ENCODE measurements around the gene PCDHA13. TPM values are rescaled to one million over a fixed set of nuclear protein-coding genes. Genes with fewer than 3 reads are reported as not detected.

Gene PCDHA13
- polyA plus RNA-seq, 3 donors, result not detected

Other genes starting within 250 kb of the PCDHA13 start
- gene CD14, start 248.9 kb upstream of the PCDHA13 start, polyA plus RNA-seq (ENCODE audit: insufficient read length in 3 of 3), result 10 to 100 TPM in 2 of 3 donors, 1 to 10 TPM in 1; 8.4 to 11.5 (median 11.0) TPM
- 10 to 100 TPM; 16.1 to 19.3 (median 17.0) TPM for gene TMCO6, start 242.7 kb upstream of the PCDHA13 start, polyA plus RNA-seq (ENCODE audit: insufficient read length in 3 of 3)
- 10 to 100 TPM; 77.3 to 94.8 (median 88.4) TPM for gene NDUFA2, start 234.5 kb upstream of the PCDHA13 start, polyA plus RNA-seq (ENCODE audit: insufficient read length in 3 of 3)
- gene IK, start 234.3 kb upstream of the PCDHA13 start, polyA plus RNA-seq (ENCODE audit: insufficient read length in 3 of 3), result 100 to 1,000 TPM; 158 to 177 (median 174) TPM
- gene WDR55, start 217.2 kb upstream of the PCDHA13 start, polyA plus RNA-seq (ENCODE audit: insufficient read length in 3 of 3), result 10 to 100 TPM; 15.0 to 20.6 (median 15.8) TPM
- gene DND1, start 208.5 kb upstream of the PCDHA13 start, polyA plus RNA-seq (ENCODE audit: insufficient read length in 3 of 3), result 1 to 10 TPM in 1 of 3 donors, under 1 TPM in 2; 0.36 to 1.0 (median 0.76) TPM
- 10 to 100 TPM; 70.5 to 78.3 (median 71.8) TPM for gene HARS1, start 190.8 kb upstream of the PCDHA13 start, polyA plus RNA-seq (ENCODE audit: insufficient read length in 3 of 3)
- 10 to 100 TPM; 42.6 to 54.8 (median 46.8) TPM for gene HARS2, start 190.7 kb upstream of the PCDHA13 start, polyA plus RNA-seq (ENCODE audit: insufficient read length in 3 of 3)
- gene ZMAT2, start 181.7 kb upstream of the PCDHA13 start, polyA plus RNA-seq (ENCODE audit: insufficient read length in 3 of 3), result 100 to 1,000 TPM; 103 to 141 (median 128) TPM
- gene PCDHA1, start 96.0 kb upstream of the PCDHA13 start, polyA plus RNA-seq (ENCODE audit: insufficient read length in 3 of 3), result under 1 TPM in 1 of 3 donors, not detected in 2; 0.09 TPM
- under 1 TPM; 0.24 to 0.37 (median 0.30) TPM for gene PCDHA2, start 87.3 kb upstream of the PCDHA13 start, polyA plus RNA-seq (ENCODE audit: insufficient read length in 3 of 3)
- under 1 TPM; 0.36 to 0.41 (median 0.37) TPM for gene PCDHA3, start 81.1 kb upstream of the PCDHA13 start, polyA plus RNA-seq (ENCODE audit: insufficient read length in 3 of 3)
- 1 to 10 TPM in 2 of 3 donors, under 1 TPM in 1; 0.96 to 1.1 (median 1.0) TPM for gene PCDHA4, start 75.1 kb upstream of the PCDHA13 start, polyA plus RNA-seq (ENCODE audit: insufficient read length in 3 of 3)
- under 1 TPM in 2 of 3 donors, not detected in 1; 0.06 to 0.21 TPM for gene PCDHA5, start 60.5 kb upstream of the PCDHA13 start, polyA plus RNA-seq (ENCODE audit: insufficient read length in 3 of 3)
- gene PCDHA6, start 54.2 kb upstream of the PCDHA13 start, polyA plus RNA-seq (ENCODE audit: insufficient read length in 3 of 3), result under 1 TPM; 0.16 to 0.41 (median 0.40) TPM
- gene PCDHA7, start 47.9 kb upstream of the PCDHA13 start, polyA plus RNA-seq (ENCODE audit: insufficient read length in 3 of 3), result under 1 TPM; 0.23 to 0.33 (median 0.26) TPM
- under 1 TPM; 0.06 to 0.09 (median 0.09) TPM for gene PCDHA8, start 40.9 kb upstream of the PCDHA13 start, polyA plus RNA-seq (ENCODE audit: insufficient read length in 3 of 3)
- under 1 TPM; 0.03 to 0.05 (median 0.04) TPM for gene PCDHA9, start 33.7 kb upstream of the PCDHA13 start, polyA plus RNA-seq (ENCODE audit: insufficient read length in 3 of 3)
- under 1 TPM; 0.23 to 0.91 (median 0.75) TPM for gene PCDHA10, start 26.2 kb upstream of the PCDHA13 start, polyA plus RNA-seq (ENCODE audit: insufficient read length in 3 of 3)
- gene PCDHA11, start 13.2 kb upstream of the PCDHA13 start, polyA plus RNA-seq (ENCODE audit: insufficient read length in 3 of 3), result under 1 TPM; 0.09 to 0.29 (median 0.17) TPM
- gene PCDHA12, start 6.8 kb upstream of the PCDHA13 start, polyA plus RNA-seq (ENCODE audit: insufficient read length in 3 of 3), result under 1 TPM in 2 of 3 donors, not detected in 1; 0.11 to 0.12 TPM
- under 1 TPM; 0.09 to 0.17 (median 0.09) TPM for gene PCDHAC1, start 44.2 kb downstream of the PCDHA13 start, polyA plus RNA-seq (ENCODE audit: insufficient read length in 3 of 3)
- under 1 TPM; 0.52 to 0.65 (median 0.64) TPM for gene PCDHAC2, start 84.4 kb downstream of the PCDHA13 start, polyA plus RNA-seq (ENCODE audit: insufficient read length in 3 of 3)
- gene PCDHB1, start 169.2 kb downstream of the PCDHA13 start, polyA plus RNA-seq (ENCODE audit: insufficient read length in 3 of 3), result under 1 TPM; 0.04 to 0.12 (median 0.12) TPM
- 10 to 100 TPM in 1 of 3 donors, 1 to 10 TPM in 2; 4.9 to 11.5 (median 5.1) TPM for gene PCDHB2, start 212.5 kb downstream of the PCDHA13 start, polyA plus RNA-seq (ENCODE audit: insufficient read length in 3 of 3)
- 1 to 10 TPM; 3.3 to 3.9 (median 3.5) TPM for gene PCDHB3, start 218.3 kb downstream of the PCDHA13 start, polyA plus RNA-seq (ENCODE audit: insufficient read length in 3 of 3)
- gene PCDHB4, start 239.7 kb downstream of the PCDHA13 start, polyA plus RNA-seq (ENCODE audit: insufficient read length in 3 of 3), result 1 to 10 TPM; 1.2 to 2.6 (median 1.7) TPM

Data from renal cortex interstitium (tissue), 3 donors.